Ammon's horn (tissue), 1 donor: ENCODE measurements around the gene SRSF11.
"Not testable (repeated sequence)": the region's sequence is repeated elsewhere in the genome, so short reads cannot be mapped to it uniquely, and the experiment has no call there.

ENCODE experiments used
- DNase-seq: peaks from one replicate; pipeline ENCODE4 v3.0.0-alpha.2; 2016; ENCODE audit warnings: low spot score

The SRSF11 gene, protein sequence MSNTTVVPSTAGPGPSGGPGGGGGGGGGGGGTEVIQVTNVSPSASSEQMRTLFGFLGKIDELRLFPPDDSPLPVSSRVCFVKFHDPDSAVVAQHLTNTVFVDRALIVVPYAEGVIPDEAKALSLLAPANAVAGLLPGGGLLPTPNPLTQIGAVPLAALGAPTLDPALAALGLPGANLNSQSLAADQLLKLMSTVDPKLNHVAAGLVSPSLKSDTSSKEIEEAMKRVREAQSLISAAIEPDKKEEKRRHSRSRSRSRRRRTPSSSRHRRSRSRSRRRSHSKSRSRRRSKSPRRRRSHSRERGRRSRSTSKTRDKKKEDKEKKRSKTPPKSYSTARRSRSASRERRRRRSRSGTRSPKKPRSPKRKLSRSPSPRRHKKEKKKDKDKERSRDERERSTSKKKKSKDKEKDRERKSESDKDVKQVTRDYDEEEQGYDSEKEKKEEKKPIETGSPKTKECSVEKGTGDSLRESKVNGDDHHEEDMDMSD

DNA sequence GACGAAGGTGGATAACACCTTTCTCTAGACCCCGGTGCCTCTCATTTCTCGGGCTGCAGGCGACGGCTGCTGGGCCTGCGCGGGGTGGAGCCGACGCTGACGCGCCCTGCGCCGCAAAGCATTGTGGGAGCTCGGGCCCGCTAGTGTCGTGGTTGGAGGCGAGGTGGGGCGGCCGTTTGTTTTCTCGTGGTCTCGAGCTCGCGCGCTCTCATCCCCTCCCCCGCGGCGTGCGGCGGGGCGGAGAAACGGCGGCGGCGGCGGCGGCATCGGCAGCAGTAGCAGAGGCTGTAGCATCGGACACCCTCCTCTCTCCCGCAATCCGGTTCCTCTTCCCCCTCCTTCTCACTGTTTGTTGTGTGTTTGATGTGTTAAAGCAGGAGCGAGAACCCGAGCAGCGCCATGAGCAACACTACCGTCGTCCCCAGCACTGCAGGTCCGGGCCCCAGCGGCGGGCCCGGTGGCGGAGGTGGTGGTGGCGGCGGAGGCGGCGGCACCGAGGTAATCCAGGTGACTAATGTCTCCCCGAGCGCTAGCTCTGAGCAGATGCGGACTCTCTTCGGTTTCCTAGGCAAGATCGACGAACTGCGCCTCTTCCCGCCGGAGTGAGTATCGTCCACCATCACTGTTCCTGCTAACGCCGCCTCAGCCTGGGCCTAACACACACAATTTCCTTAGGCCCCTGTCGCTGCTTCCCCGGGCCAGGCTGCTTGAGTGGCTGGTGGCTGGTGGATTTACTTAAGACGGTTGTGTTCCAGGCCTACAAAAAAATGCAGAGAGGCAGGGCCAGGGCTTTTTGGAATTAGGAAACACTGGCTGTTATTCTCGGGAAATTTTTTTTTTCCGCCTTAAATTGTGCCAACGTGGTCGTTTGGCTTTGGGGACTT is at the start of gene SRSF11:
SRSF11 (plus strand) TSS at position 143 of the 884 bp plus-strand sequence; CDS start at position 400, 257 bp downstream.
- DNase-seq: peak; percentile 96

DNA sequence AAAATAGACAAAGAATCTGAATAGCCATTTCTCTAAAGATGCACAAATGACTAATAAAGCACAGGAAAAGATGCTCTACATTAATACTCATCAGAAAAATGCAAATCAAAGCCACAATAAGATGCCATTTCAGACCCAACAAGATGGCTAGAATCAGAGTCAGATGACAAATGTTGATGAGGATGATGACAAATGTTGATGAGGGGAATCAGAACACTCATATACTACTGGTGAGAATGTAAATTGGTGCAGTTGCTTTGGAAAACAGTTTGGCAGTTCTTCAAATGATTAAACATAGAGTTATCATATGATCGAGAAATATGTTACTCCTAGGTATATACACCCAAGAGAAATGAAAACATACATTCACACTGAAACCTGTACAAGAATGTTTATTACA is 49.7 kb upstream of the SRSF11 start:
- no peak for DNase-seq

DNA sequence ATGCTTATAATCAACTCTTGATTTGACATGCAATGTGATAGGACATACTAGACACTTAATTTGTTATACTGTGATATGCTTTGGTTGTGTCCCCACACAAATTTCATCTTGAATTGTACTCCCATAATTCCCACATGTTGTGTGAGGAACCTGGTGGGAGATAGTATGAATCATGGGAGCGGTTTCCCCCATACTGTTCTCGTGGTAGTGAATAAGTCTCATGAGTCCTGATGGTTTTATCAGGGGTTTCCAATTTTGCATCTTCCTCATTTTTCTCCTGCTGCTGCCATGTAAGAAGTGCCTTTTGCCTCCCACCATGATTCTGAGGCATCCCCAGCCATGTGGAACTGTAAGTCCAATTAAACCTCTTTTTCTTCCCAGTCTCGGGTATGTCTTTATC is 36.0 kb upstream of the SRSF11 start:
- not testable (repeated sequence) for DNase-seq

DNA sequence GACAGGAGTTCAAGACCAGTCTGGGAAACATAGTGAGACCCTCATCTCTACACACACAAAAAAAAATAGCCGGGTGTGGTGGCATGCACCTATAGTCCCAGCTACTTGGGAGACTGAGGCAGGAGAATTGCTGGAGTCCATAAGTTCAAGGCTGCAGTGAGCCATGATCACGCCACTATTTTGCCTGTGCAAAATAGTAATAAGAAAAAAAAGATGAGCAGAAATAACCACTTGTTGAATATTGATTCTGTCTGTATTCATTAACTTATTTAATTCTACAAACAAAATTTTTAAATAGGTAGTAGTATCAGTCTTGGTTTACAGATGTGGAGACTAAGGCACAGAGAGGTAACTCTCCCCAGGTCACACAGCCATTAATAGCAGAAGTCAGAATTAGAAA is 32.7 kb upstream of the SRSF11 start:
- no peak for DNase-seq

DNA sequence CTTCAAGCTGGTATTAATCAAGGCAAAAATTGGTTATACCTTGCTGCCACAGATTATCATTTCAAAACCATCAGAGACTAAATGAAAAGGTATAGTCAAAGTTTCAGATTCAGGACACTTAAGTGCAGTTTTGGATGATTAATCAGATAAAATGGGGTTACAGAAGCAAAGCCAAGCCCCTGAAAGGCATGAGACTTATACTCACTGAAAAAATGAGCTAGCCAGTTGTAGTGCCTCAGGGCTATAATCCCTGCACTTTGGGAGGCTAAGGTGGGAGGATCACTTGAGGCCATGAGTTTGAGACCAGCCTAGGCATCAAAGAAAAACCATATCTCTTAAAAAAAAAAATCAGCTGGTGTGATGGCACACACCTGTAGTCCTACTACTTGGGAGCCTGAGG is 31.0 kb upstream of the SRSF11 start:
- no peak for DNase-seq

DNA sequence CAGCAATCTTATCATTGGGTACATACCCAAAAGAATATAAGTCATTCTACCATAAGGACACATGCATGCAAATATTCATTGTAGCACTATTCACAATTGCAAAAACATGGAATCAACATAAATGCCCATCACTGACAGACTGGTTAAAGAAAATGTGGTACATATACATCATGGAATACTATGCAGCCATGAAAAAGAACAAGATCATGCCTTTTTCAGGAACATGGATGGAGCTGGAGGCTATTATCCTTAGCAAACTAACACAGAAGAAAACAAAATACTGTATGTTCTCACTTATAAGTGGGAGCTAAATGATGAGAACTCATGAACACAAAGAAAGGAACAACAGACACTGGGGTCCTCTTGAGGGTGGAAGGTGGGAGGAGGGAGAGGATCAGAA is 28.7 kb upstream of the SRSF11 start:
- DNase-seq: not testable (repeated sequence)

DNA sequence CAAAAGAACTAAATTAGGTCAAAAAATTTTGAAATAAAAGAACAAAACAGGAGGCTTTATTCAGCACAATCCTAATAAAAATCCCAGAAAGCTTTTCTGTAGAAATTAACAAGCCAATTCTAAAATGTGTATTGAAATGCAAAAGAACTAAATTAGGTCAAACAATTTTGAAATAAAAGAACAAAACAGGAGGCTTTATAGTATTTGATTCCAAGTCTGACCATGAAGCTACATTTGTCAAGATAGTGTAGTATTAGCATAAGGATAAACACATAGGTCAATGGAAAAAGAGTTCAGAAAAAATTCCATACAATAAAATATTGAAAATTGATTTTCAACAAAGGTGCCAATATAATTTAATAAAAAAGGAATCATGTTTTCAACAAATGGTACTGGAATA is 26.6 kb upstream of the SRSF11 start:
- DNase-seq: no peak

DNA sequence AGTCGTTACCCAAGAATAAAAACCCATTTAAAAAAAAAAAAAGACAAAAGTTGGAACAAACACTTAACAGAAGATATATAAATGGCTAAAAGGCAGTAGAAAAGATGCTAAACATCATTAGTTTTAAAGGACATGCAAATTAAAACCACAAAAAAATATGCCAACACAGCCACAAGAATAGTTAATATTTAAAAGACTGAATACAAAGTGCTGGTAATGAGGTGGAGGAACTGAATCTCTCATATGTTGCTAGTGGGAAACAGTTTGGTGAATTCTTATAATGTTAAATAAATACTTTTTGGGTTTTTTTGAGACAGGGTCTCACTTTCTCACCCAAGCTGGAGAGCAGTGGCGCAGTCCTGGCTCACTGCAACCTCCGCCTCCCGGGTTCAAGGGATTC is 25.8 kb upstream of the SRSF11 start:
- no peak for DNase-seq

DNA sequence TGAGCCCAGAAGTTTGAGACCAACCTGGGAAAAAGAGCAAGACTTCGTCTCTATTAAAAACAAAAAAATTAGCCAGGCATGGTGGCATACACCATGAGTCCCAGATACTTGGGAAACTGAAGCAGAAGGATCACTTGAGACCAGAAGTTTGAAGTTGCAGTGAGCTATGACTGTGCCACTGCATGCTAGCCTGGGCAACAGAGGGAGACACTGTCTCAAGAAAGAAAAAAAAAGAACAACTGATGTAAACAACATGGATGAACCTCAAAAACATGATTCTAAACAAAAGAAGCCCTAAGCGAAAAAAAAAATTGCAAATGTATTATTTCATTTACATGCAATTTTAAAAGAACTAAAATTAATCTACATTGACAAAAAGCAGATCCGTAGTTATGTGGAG is 24.8 kb upstream of the SRSF11 start:
- DNase-seq: no peak

DNA sequence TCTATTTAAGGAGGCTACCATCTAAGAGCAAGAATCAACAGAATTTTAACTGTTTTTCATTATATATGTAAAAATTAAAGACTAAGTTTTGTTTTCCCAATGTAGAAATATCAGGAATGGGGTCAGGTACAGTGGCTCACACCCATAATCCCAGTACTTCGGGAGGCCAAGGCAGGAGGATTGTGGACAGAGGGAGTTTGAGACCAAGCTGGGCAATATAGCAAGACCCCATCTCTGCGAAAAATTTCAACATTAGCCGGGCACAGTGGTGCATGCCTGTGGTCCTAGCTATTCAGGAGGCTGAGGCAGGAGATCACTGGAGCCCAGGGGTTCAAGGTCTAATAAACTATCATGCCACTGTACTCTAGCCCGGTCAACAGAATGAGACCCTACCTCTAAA is 21.1 kb upstream of the SRSF11 start:
- DNase-seq: no peak

DNA sequence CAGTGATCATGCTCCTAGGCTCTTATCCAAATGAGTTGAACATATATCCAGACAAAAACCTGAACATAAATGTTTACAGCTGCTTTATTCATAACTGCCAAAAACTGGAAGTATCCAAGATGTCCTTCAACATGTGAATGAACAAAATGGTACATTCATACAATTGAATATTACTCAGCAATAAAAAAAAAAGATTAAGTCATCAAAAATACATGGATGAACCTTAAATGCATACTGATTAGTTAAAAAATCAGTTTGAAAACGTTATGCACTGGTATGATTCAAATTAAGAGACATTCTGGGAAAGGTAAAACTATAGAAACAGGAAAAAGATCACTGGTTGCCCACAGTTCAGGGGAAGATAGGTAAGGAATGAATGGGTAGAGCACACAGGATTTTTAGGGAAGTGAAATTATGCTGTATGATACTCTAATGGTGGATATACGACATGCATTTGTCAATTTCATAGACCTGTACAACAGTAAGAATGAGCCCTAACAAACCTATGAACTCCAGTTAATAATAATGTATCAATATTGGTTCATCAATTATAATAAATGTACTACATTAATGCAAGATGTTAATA is 18.9 kb upstream of the SRSF11 start:
- DNase-seq: no peak

DNA sequence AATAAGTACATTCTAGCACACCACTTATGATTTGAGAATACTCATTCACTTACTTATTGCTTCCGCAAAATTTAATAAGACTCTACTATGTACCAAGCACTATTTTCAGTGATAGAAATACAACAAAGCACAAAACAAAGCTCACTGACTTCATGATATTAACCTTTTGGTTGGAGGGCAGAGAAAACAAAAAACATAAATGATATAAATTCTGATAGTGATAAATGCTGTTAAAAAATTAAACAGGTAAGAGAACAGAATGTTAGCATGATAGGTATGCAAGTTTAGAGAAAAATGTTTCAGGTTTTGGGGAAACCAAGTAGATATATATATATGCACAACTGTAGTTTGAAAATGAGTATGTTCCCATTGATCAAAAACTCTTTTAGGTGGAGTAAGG is 17.0 kb upstream of the SRSF11 start:
- no peak for DNase-seq

DNA sequence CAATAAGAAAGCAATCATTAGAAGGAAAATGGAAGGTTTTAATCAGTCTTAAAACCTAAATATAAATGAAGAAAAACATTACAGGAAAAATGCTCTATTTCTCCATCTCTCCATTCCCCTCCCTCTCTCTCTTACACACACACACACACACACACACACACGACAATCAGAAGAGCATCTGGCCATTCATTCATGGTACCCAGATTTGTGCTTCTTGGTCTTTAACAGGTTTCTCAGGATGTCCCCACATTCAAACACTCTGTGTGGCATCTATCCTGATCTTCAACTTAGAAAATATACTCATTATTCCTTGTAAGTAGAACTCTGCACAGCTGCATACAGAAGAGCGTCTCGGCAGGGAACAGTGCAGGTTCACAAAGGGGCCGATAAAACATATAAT is 16.6 kb upstream of the SRSF11 start:
- no peak for DNase-seq

DNA sequence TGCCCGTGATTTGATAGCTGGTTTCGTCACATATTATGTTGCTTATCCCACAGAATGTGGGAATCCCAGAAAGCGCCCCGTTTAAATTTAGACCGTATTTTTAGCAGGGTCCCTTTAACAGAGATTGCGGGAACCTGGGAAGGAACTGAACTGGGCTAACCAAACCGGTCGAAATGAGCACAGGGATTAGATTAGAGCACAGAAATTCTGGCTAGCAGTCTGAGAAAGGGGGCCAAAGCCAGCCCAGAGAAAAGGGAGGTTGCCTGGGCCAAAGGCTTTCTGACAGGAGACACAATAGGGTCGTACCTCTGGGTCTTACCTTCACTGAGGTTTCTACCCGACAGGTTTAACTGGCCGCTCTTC is 16.1 kb upstream of the SRSF11 start:
- DNase-seq: no peak

DNA sequence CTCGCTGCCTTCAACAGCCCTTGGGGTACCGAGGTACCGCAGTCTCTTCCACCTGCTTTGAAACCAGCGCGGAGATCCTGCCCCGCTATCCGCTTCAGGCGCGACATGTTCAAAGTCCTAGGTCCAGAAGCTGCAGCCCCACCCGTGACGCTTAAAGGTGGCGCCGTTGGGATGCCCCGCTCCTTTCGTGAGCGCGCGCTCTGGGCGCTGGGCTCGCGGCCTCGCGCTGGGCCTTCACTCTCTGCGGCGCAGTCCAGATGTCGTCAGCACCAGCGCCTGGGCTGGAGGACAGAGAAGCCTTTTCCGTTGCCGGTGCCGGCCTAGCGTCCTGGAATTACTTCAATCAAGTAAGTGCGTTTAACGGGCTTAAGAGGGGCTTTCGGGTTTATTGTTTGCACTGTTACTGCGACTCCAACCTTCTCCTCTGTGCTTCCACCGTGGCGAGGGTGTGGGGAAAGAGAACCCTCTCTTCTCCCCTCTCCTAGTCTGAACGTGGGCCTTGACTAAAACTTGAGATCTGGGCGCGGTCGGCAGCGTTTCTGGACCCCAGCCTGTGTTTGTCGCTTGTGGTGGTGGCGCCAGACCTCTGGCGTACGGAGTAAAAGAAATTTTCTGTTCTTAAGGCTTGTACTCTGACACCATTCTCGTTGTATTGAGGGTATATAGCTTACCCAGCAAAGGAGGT is 15.6 kb upstream of the SRSF11 start, which contains the start of gene LRRC40:
LRRC40 (minus strand) TSS at position 146 of the 685 bp plus-strand sequence; CDS start at position 107, 39 bp downstream.
- peak; percentile 97 for DNase-seq

DNA sequence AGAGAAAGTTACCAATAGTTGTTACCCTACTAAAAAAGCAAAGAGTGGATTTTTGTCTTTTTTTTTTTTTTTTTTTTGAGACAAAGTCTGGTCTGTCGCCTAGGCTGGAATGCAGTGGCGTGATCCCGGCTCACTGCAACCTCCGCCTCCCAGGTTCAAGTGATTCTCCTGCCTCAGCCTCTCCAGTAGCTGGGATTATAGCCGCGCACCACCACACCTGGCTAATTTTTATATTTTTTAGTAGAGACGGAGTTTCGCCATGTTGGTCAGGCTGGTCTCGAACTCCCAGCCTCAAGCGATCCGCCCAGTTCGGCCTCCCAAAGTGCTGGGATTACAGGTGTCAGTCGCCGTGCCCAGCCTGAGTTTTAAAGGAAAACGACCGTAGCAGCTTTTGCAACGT is 14.3 kb upstream of the SRSF11 start:
- DNase-seq: not testable (repeated sequence)

DNA sequence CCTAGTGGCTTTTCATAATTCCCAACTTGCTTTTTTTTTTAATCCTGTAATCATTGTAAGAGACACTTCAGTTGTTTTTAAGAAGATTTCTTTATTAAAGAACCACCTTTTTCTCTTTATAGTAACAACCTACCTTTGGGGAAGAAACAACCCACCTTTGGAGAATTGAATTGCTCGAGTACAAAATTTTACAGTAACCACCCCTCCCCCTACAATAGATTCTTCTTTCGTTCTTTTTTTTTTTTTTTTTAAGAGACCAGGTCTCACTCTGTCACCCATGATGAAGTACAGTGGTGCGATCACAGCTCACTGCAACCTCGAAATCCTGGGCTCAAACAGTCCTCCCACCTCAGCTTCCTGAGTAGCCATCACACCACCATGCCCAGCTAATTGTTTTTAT is 13.7 kb upstream of the SRSF11 start:
- DNase-seq: no peak

DNA sequence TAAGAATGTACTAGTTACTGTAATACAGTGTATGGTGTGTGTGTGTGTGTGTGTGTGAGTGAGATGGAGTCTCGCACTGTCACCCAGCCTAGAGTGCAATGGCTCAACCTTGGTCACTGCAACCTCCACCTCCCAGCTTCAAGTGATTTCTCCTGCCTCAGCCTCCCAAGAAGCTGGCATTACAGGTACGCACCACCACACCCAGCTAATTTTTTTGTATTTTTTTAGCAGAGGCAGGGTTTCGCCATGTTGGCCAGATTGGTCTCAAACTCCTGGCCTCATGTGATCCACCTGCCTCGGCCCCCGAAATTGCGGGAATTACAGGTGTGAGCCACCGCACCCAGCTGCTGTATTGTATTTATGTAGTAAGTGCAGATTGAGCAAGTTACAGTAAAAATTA is 12.9 kb upstream of the SRSF11 start:
- DNase-seq: no peak

DNA sequence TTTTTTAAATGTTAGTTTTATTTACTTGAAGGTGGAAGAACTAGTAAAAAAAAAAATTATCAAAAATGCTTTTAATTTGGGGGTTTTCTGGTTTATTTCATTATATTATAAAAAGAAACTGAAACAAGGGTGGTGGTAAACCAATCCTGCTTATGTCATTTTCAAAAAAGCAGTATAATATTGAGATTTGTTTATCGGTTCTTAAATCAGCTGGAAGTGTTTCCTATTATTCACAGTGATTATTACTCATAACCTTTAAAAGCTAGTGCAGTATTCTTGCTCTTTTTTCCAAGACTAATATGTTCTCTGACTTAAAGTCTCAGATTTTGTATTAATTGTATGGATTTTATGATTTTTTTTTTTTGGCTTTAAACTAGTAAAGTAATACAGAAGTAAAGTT is 10.4 kb upstream of the SRSF11 start:
- no peak for DNase-seq

DNA sequence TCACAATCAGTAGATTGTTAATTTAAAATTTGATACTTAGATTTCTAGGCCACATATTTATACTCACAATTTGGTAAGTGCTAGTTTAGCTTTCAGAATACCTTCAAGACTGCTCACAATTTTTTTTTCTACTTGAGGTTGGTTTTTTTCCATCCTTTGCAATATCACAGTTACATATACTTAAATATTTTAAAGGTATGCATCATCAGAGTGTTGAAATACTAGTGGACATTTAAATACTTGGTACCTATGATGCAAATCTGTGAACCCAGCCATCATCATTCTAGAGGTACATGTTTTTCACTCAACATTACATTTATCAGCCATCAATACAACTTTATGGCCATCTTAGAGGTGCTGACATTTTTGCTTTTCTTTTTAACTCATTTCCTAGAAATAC is 9.6 kb upstream of the SRSF11 start:
- no peak for DNase-seq

DNA sequence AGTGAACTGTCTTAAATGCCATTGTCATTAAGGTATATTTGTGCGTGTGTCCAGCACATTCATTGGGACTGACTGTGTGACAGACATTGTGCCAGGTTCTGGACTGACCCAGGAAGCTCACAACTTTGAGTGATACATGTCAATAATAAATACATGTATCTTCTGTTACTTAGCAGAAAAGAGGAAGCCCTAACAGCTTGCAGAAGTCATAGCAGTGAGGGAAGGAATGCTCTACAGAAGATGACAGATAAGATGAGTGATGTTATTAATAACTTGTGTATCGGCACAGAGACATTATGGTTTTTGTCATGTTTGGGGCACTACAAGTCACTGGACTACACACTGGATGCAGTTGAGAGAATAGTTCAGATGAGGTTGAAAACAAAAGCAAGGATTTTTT is 1.2 kb upstream of the SRSF11 start:
- no peak for DNase-seq
